BLaER1 treated with 17β-estradiol and CSF1 and Interleukin-3, amounts not matched to agents 10 nM and 100 nM (cell line): ENCODE measurements around the gene ATP8B3.

Experiments used
- H3K27ac ChIP-seq, 11 experiments: shearing (Covaris generic); formaldehyde crosslinking; 2 replicates each; pipeline ENCODE4 v1.8.1; 2022
- H3K27me3 ChIP-seq, 11 experiments: shearing (Covaris generic); formaldehyde crosslinking; 2 replicates each; pipeline ENCODE4 v1.8.1; 2022
- H3K36me3 ChIP-seq, 11 experiments: shearing (Covaris generic); formaldehyde crosslinking; 2 replicates each; pipeline ENCODE4 v1.8.1; 2022
- H3K4me1 ChIP-seq, 10 experiments: shearing (Covaris generic); formaldehyde crosslinking; 2 replicates each; pipeline ENCODE4 v1.8.1; 2022
- H3K4me2 ChIP-seq, 11 experiments: shearing (Covaris generic); formaldehyde crosslinking; 2 replicates each; pipeline ENCODE4 v1.8.1; 2022
- H3K4me3 ChIP-seq, 10 experiments: shearing (Covaris generic); formaldehyde crosslinking; 2 replicates each; pipeline ENCODE4 v1.8.1; 2022
- H3K9ac ChIP-seq, 11 experiments: shearing (Covaris generic); formaldehyde crosslinking; 2 replicates each; pipeline ENCODE4 v1.8.1; 2022
- H3K9me3 ChIP-seq, 11 experiments: shearing (Covaris generic); formaldehyde crosslinking; replicated peaks in 1 of 11; 2 replicates each; pipeline ENCODE4 v1.8.1; 2022
- H4K20me1 ChIP-seq, 11 experiments: shearing (Covaris generic); formaldehyde crosslinking; 2 replicates each; pipeline ENCODE4 v1.8.1; 2022
- Cebpa-rat ChIP-seq, 11 experiments: shearing (Covaris generic); IDR thresholded peaks; 2 replicates each; pipeline ENCODE4 v1.8.1; 2022

Gene ATP8B3

GRCh38 chr19:1774989-1775772 is 36.9 kb downstream of the ATP8B3 start:
- peaks cover 12 to 37% (median 24%) of the 10 kb centered on the region in 10 experiments for H3K4me1 ChIP-seq
- H3K9me3 ChIP-seq = peaks cover 28 to 39% (median 32%) of the 10 kb centered on the region in 11 experiments
- H3K27me3 ChIP-seq = peaks cover 95 to 100% (median 100%) of the 10 kb centered on the region in 11 experiments
- peak overlapping the region in 8 of 10 experiments; percentile 19 to 56 (median 44); a peak in 12 of 20 replicates for H3K4me3 ChIP-seq
- H3K9ac ChIP-seq = 0 out of 22 replicates have a peak overlapping the region, but pooled peaks of 1 of the 11 experiments have one; percentile 15
- peak overlapping the region; percentile 5 to 95 (median 90); a peak in 20 of 22 replicates for H3K4me2 ChIP-seq
- no peaks in the 10 kb centered on the region for H3K36me3 ChIP-seq
- no peak for TF ChIP-seq Cebpa-rat (IDR thresholded peaks at IDR 0.05)
- H4K20me1 ChIP-seq = peaks cover 0 to 35% (median 5%) of the 10 kb centered on the region in 11 experiments; a peak in 13 of 22 replicates
- H3K27ac ChIP-seq = no peak overlapping the region

GRCh38 chr19:1773184-1773583 is 38.9 kb downstream of the ATP8B3 start:
- no peak overlapping the region for H3K4me2 ChIP-seq
- H3K36me3 ChIP-seq = no peaks in the 10 kb centered on the region
- no peak overlapping the region for H3K9ac ChIP-seq
- H3K4me1 ChIP-seq = peaks cover 6 to 28% (median 18%) of the 10 kb centered on the region in 10 experiments
- H3K9me3 ChIP-seq = peaks cover 36 to 49% (median 39%) of the 10 kb centered on the region in 11 experiments
- no peak overlapping the region for H3K27ac ChIP-seq
- peaks cover 90 to 100% (median 98%) of the 10 kb centered on the region in 11 experiments for H3K27me3 ChIP-seq
- no peak overlapping the region for H3K4me3 ChIP-seq
- TF ChIP-seq Cebpa-rat (IDR thresholded peaks at IDR 0.05) = no peak
- peaks cover 0 to 23% (median 5%) of the 10 kb centered on the region in 11 experiments; a peak in 11 of 22 replicates for H4K20me1 ChIP-seq

GRCh38 chr19:1770866-1771576 is 41.1 kb downstream of the ATP8B3 start:
- no peak for TF ChIP-seq Cebpa-rat (IDR thresholded peaks at IDR 0.05)
- Histone ChIP-seq H3K9me3 (peaks cover 36 to 49% (median 39%) of the 10 kb centered on the region in 11 experiments), H3K27ac (no peak overlapping the region), H4K20me1 (peaks cover 0 to 22% (median 9%) of the 10 kb centered on the region in 11 experiments; a peak in 12 of 22 replicates), H3K27me3 (peaks cover 90 to 100% (median 98%) of the 10 kb centered on the region in 11 experiments), H3K9ac (no peak overlapping the region), H3K4me2 (no peak overlapping the region), H3K4me3 (peak overlapping the region in 1 of 10 experiments; percentile 14; a peak in 4 of 20 replicates), H3K4me1 (peaks cover 6 to 43% (median 34%) of the 10 kb centered on the region in 10 experiments), H3K36me3 (no peaks in the 10 kb centered on the region)

- H3K27ac ChIP-seq = no peak overlapping the region
- peaks cover 0 to 30% (median 19%) of the 10 kb centered on the region in 11 experiments; a peak in 17 of 22 replicates for H4K20me1 ChIP-seq
- no peak overlapping the region for H3K4me3 ChIP-seq
- H3K36me3 ChIP-seq = no peaks in the 10 kb centered on the region
- TF ChIP-seq Cebpa-rat (IDR thresholded peaks at IDR 0.05) = no peak
- H3K9me3 ChIP-seq = peaks cover 27 to 39% (median 30%) of the 10 kb centered on the region in 11 experiments
- no peak overlapping the region for H3K9ac ChIP-seq
- peaks cover 4 to 42% (median 31%) of the 10 kb centered on the region in 10 experiments; a peak in 18 of 20 replicates for H3K4me1 ChIP-seq
- H3K4me2 ChIP-seq = no peak overlapping the region; a peak in 1 of 22 replicates
- peaks cover 90 to 100% (median 98%) of the 10 kb centered on the region in 11 experiments for H3K27me3 ChIP-seq
Measured at GRCh38 chr19:1769645-1769985, 42.5 kb downstream of the ATP8B3 start.

- Histone ChIP-seq H4K20me1 (peaks cover 0 to 34% (median 19%) of the 10 kb centered on the region in 11 experiments; a peak in 17 of 22 replicates), H3K4me2 (no peak overlapping the region), H3K9ac (no peak overlapping the region), H3K4me1 (peaks cover 4 to 42% (median 31%) of the 10 kb centered on the region in 10 experiments; a peak in 18 of 20 replicates), H3K27me3 (peaks cover 90 to 100% (median 98%) of the 10 kb centered on the region in 11 experiments), H3K4me3 (no peak overlapping the region), H3K9me3 (peaks cover 26 to 34% (median 28%) of the 10 kb centered on the region in 11 experiments), H3K36me3 (no peaks in the 10 kb centered on the region), H3K27ac (no peak overlapping the region)
- no peak for TF ChIP-seq Cebpa-rat (IDR thresholded peaks at IDR 0.05)
Measured at GRCh38 chr19:1768918-1769644, 43.0 kb downstream of the ATP8B3 start.

- TF ChIP-seq Cebpa-rat (IDR thresholded peaks at IDR 0.05) = no peak
- H4K20me1 ChIP-seq = peaks cover 0 to 41% (median 22%) of the 10 kb centered on the region in 11 experiments; a peak in 17 of 22 replicates
- H3K9ac ChIP-seq = no peak overlapping the region
- peak overlapping the region in 8 of 11 experiments; percentile 72 to 89 (median 84); a peak in 14 of 22 replicates for H3K4me2 ChIP-seq
- peaks cover 90 to 100% (median 98%) of the 10 kb centered on the region in 11 experiments for H3K27me3 ChIP-seq
- H3K27ac ChIP-seq = no peak overlapping the region
- H3K36me3 ChIP-seq = no peaks in the 10 kb centered on the region
- peaks cover 26 to 34% (median 29%) of the 10 kb centered on the region in 11 experiments for H3K9me3 ChIP-seq
- peaks cover 4 to 39% (median 31%) of the 10 kb centered on the region in 10 experiments; a peak in 18 of 20 replicates for H3K4me1 ChIP-seq
- no peak overlapping the region for H3K4me3 ChIP-seq
Measured at GRCh38 chr19:1768248-1768647, 43.8 kb downstream of the ATP8B3 start.

- no peak for TF ChIP-seq Cebpa-rat (IDR thresholded peaks at IDR 0.05)
- Histone ChIP-seq H3K9ac (peak overlapping the region in 1 of 11 experiments; percentile 21; a peak in 1 of 22 replicates), H3K9me3 (peaks cover 26 to 33% (median 29%) of the 10 kb centered on the region in 11 experiments), H3K27ac (peak overlapping the region in 1 of 11 experiments; percentile 47; a peak in 1 of 22 replicates), H4K20me1 (peaks cover 0 to 48% (median 22%) of the 10 kb centered on the region in 11 experiments; a peak in 17 of 22 replicates), H3K36me3 (no peaks in the 10 kb centered on the region), H3K4me3 (no peak overlapping the region), H3K4me1 (peaks cover 4 to 37% (median 30%) of the 10 kb centered on the region in 10 experiments; a peak in 18 of 20 replicates), H3K27me3 (peaks cover 92 to 100% (median 98%) of the 10 kb centered on the region in 11 experiments), H3K4me2 (peak overlapping the region; percentile 54 to 89 (median 82))
Measured at GRCh38 chr19:1767464-1767933, 44.6 kb downstream of the ATP8B3 start.
